ENCODE results near the gene TFPT.

The TFPT gene

GRCh38 chr19:54142166-54142780 is 26.8 kb upstream of the TFPT start:
- ChIA-PET CTCF (no interaction called here), POLR2A (interaction anchor here (1.0 kb wide), 1 partner anchor 27 kb away, joined by 3 read pairs; the partner anchor contains the start of gene TFPT)
- DNase-seq (ENCODE audit: extremely low spot score) = no peak
- no peak for TF ChIP-seq CTBP1 (IDR thresholded peaks at IDR 0.05; ENCODE audit: borderline replicate concordance)
- TF ChIP-seq FOXM1 (IDR thresholded peaks at IDR 0.05; ENCODE audit: borderline replicate concordance) = no peak
- no peak for TF ChIP-seq HDGF (IDR thresholded peaks at IDR 0.05; ENCODE audit: borderline replicate concordance)
- no peak for TF ChIP-seq FOXA1 (IDR thresholded peaks at IDR 0.05)
- TF ChIP-seq NFRKB (IDR thresholded peaks at IDR 0.05) = no peak
- TF ChIP-seq ZNF384 (IDR thresholded peaks at IDR 0.05) = no peak

GRCh38 chr19:54141356-54141755 is 25.9 kb upstream of the TFPT start:
- no peak for TF ChIP-seq BHLHE40 (IDR thresholded peaks at IDR 0.05; ENCODE audit: borderline replicate concordance)
- TF ChIP-seq PKNOX1 (IDR thresholded peaks at IDR 0.05) = no peak
- TF ChIP-seq FOXA1 (IDR thresholded peaks at IDR 0.05) = no peak
- no peak for TF ChIP-seq CTBP1 (IDR thresholded peaks at IDR 0.05; ENCODE audit: borderline replicate concordance)
- no peak for TF ChIP-seq HDGF (IDR thresholded peaks at IDR 0.05; ENCODE audit: borderline replicate concordance)
- no peak for TF ChIP-seq FOXM1 (IDR thresholded peaks at IDR 0.05; ENCODE audit: borderline replicate concordance)
- TF ChIP-seq TARDBP (IDR thresholded peaks at IDR 0.05) = no peak
- TF ChIP-seq LEF1 (IDR thresholded peaks at IDR 0.05; ENCODE audit: borderline replicate concordance) = no peak
- no peak for TF ChIP-seq SUZ12 (IDR thresholded peaks at IDR 0.05)
- TF ChIP-seq ARNT (IDR thresholded peaks at IDR 0.05) = no peak
- TF ChIP-seq ELF4 (IDR thresholded peaks at IDR 0.05) = no peak
- TF ChIP-seq NFRKB (IDR thresholded peaks at IDR 0.05) = no peak
- TF ChIP-seq ZNF384 (IDR thresholded peaks at IDR 0.05) = no peak
- TF ChIP-seq L3MBTL2 (conservative IDR thresholded peaks at IDR 0.05) = no peak
- no peak for TF ChIP-seq FOXK2 (IDR thresholded peaks at IDR 0.05)
- TF ChIP-seq SP1 (IDR thresholded peaks at IDR 0.05) = no peak
- ChIA-PET POLR2A (interaction anchor here (0.6 kb wide), 1 partner anchor 10 kb away, joined by 3 read pairs; no protein-coding TSS in a partner anchor), CTCF (no interaction called here)
- no peak for DNase-seq (ENCODE audit: extremely low spot score)

- TF ChIP-seq ARNT (IDR thresholded peaks at IDR 0.05) (no peak), BHLHE40 (IDR thresholded peaks at IDR 0.05; ENCODE audit: borderline replicate concordance) (no peak), PKNOX1 (IDR thresholded peaks at IDR 0.05) (no peak), NFRKB (IDR thresholded peaks at IDR 0.05) (no peak), LEF1 (IDR thresholded peaks at IDR 0.05; ENCODE audit: borderline replicate concordance) (no peak), TARDBP (IDR thresholded peaks at IDR 0.05) (no peak), ZNF384 (IDR thresholded peaks at IDR 0.05) (no peak), L3MBTL2 (conservative IDR thresholded peaks at IDR 0.05) (no peak), SUZ12 (IDR thresholded peaks at IDR 0.05) (no peak), FOXM1 (IDR thresholded peaks at IDR 0.05; ENCODE audit: borderline replicate concordance) (no peak), ELF4 (IDR thresholded peaks at IDR 0.05) (no peak), FOXA1 (IDR thresholded peaks at IDR 0.05) (no peak), FOXK2 (IDR thresholded peaks at IDR 0.05) (no peak), SP1 (IDR thresholded peaks at IDR 0.05) (no peak), HDGF (IDR thresholded peaks at IDR 0.05; ENCODE audit: borderline replicate concordance) (no peak), CTBP1 (IDR thresholded peaks at IDR 0.05; ENCODE audit: borderline replicate concordance) (no peak)
- CTCF ChIA-PET = no interaction called here
- DNase-seq (ENCODE audit: extremely low spot score) = no peak
- POLR2A ChIA-PET = interaction anchor here (1.0 to 1.1 kb wide), 2 partner anchors 14 to 23 kb away, joined by 3 to 4 read pairs; partner anchors contain the start of genes PRPF31 and TFPT
These were observed 23.2 kb upstream of the TFPT start for GRCh38 chr19:54138489-54139256.

GRCh38 chr19:54137699-54138488 is 22.4 kb upstream of the TFPT start, which contains the start of gene CNOT3:
TSS of gene CNOT3 (plus strand) at chr19:54137762. CDS start at chr19:54142979, 5,217 bp downstream.
- CTCF ChIA-PET = no interaction called here
- TF ChIP-seq ELF4 (IDR thresholded peaks at IDR 0.05) (no peak), NFRKB (IDR thresholded peaks at IDR 0.05) (peak; percentile 70), L3MBTL2 (conservative IDR thresholded peaks at IDR 0.05) (no peak)
- POLR2A ChIA-PET = interaction anchor here (0.9 to 2.0 kb wide), 14 partner anchors 11 to 63 kb away, joined by 3 to 14 read pairs (median 4); partner anchors contain the start of genes LENG1, MBOAT7, NDUFA3 and PRPF31
- DNase-seq (ENCODE audit: extremely low spot score) = no peak

GRCh38 chr19:54136864-54137698 is 21.6 kb upstream of the TFPT start:
- no peak for TF ChIP-seq FOXA1 (IDR thresholded peaks at IDR 0.05)
- TF ChIP-seq PKNOX1 (IDR thresholded peaks at IDR 0.05) = peak; percentile 99
- no peak for TF ChIP-seq FOXM1 (IDR thresholded peaks at IDR 0.05; ENCODE audit: borderline replicate concordance)
- TF ChIP-seq LEF1 (IDR thresholded peaks at IDR 0.05; ENCODE audit: borderline replicate concordance) = no peak; the same call in 1 of the 2 replicates
- peak; percentile 39; the same call in 1 of the 2 replicates for TF ChIP-seq L3MBTL2 (conservative IDR thresholded peaks at IDR 0.05)
- no peak for TF ChIP-seq ZNF384 (IDR thresholded peaks at IDR 0.05)
- TF ChIP-seq ELF4 (IDR thresholded peaks at IDR 0.05) = no peak
- no peak for TF ChIP-seq ARNT (IDR thresholded peaks at IDR 0.05)
- TF ChIP-seq SP1 (IDR thresholded peaks at IDR 0.05) = peak; percentile 61
- no peak for TF ChIP-seq BHLHE40 (IDR thresholded peaks at IDR 0.05; ENCODE audit: borderline replicate concordance)
- TF ChIP-seq SUZ12 (IDR thresholded peaks at IDR 0.05) = no peak
- no peak for TF ChIP-seq CTBP1 (IDR thresholded peaks at IDR 0.05; ENCODE audit: borderline replicate concordance)
- no peak for TF ChIP-seq HDGF (IDR thresholded peaks at IDR 0.05; ENCODE audit: borderline replicate concordance)
- TF ChIP-seq FOXK2 (IDR thresholded peaks at IDR 0.05) = no peak
- no peak for TF ChIP-seq NFRKB (IDR thresholded peaks at IDR 0.05)
- no peak for TF ChIP-seq TARDBP (IDR thresholded peaks at IDR 0.05)
- peak; percentile 96 for DNase-seq (ENCODE audit: extremely low spot score)
- ChIA-PET CTCF (interaction anchor here (0.8 kb wide), 1 partner anchor 51 kb away, joined by 4 read pairs; no protein-coding TSS in a partner anchor), POLR2A (interaction anchor here (0.6 to 2.0 kb wide), 18 partner anchors 10 to 157 kb away, joined by 3 to 14 read pairs (median 4); partner anchors contain the start of genes LENG1, MBOAT7, NDUFA3 and PRPF31)
